ENCODE measurements around the gene MRC2.

GRCh38 chr17:62665599-62665998 is 38.1 kb downstream of the MRC2 start:
- TF ChIP-seq CEBPB (IDR thresholded peaks at IDR 0.05) (no peak), CREB1 (IDR thresholded peaks at IDR 0.05; ENCODE audit: low read depth) (no peak), MAX (IDR thresholded peaks at IDR 0.05) (no peak), TAF1 (IDR thresholded peaks at IDR 0.05; ENCODE audit: low read depth) (no peak), EP300 (IDR thresholded peaks at IDR 0.05; ENCODE audit: borderline replicate concordance) (no peak), ZBTB7A (IDR thresholded peaks at IDR 0.05; ENCODE audit: low read depth) (no peak), TEAD4 (IDR thresholded peaks at IDR 0.05) (no peak), EGR1 (IDR thresholded peaks at IDR 0.05) (no peak), RAD21 (IDR thresholded peaks at IDR 0.05; ENCODE audit: low read depth) (no peak), USF1 (IDR thresholded peaks at IDR 0.05) (no peak), NFIC (IDR thresholded peaks at IDR 0.05) (no peak), REST (IDR thresholded peaks at IDR 0.05; ENCODE audit: low read depth) (no peak), YY1 (IDR thresholded peaks at IDR 0.05; ENCODE audit: low read depth) (no peak)
